22Rv1 (cell line): Measurements from ENCODE around the gene KDM5A.
"Not testable (repeated sequence)": the region's sequence is repeated elsewhere in the genome, so short reads cannot be mapped to it uniquely, and the experiment has no call there.

ENCODE experiments used
- CTCF ChIP-seq: fragments of 450-650 bp; IDR thresholded peaks from 2 replicates; pipeline ENCODE4 v1.5.1; 2017; ENCODE audit warnings: mild to moderate bottlenecking
- ZFX ChIP-seq: fragments of 450-650 bp; IDR thresholded peaks from 2 replicates; pipeline ENCODE4 v1.6.1; 2017; ENCODE audit warnings: antibody characterized with exemption, borderline replicate concordance

GRCh38 chr12:351197-351596 is 37.9 kb downstream of the KDM5A start:
- not testable (repeated sequence) for TF ChIP-seq CTCF, ZFX
